ENCODE measurements around the gene MACROH2A1.

DNA sequence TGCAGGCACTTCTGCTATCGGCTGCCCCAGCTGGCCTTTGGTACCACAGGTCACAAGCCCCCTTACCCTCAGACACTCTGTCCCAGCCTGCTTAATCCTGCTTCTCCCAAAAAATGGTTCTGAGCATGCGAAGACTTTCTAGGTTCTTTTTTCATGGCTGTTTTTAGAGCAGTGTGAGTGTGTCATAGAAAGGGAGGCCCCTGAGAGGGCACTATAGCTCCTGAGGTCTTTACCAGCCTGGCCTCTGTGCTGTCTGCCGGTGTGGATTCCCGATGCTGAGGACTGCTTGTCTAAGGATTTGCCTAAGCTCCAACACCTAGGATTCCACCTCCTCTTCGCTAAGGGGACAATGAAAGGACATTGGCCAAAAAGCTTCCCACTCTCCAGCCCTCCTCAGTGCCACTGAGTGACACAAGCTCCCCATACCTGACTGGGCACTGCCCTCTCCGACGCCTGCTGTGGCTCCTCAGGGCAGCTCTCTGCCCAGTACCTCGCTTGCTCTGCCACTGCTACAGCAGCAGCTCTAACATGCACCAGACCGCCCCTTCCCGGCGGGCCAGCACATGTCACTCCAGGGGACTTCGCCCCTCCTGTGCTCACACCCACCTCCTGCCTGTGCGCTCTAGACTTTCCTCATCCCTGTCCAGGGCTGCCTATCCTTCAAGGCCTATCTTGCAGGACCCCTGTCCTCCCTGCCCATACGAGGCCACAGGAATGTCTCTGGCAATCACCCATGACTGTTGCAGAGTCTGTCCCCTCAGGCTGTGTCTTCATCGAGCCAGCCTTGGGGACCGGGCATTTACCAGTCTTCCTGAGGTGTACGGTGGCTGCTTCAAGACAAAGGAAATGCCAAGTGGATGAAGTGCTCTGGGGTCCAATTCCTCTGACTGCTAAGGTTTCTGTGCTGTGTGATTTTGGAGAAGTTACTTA is 21.0 kb downstream of the MACROH2A1 start:
- TF ChIP-seq, protein P1, sequence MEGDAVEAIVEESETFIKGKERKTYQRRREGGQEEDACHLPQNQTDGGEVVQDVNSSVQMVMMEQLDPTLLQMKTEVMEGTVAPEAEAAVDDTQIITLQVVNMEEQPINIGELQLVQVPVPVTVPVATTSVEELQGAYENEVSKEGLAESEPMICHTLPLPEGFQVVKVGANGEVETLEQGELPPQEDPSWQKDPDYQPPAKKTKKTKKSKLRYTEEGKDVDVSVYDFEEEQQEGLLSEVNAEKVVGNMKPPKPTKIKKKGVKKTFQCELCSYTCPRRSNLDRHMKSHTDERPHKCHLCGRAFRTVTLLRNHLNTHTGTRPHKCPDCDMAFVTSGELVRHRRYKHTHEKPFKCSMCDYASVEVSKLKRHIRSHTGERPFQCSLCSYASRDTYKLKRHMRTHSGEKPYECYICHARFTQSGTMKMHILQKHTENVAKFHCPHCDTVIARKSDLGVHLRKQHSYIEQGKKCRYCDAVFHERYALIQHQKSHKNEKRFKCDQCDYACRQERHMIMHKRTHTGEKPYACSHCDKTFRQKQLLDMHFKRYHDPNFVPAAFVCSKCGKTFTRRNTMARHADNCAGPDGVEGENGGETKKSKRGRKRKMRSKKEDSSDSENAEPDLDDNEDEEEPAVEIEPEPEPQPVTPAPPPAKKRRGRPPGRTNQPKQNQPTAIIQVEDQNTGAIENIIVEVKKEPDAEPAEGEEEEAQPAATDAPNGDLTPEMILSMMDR (IDR thresholded peaks at IDR 0.05; ENCODE audit: insufficient read depth, low read length), result no peak
- TF ChIP-seq SPI1 (IDR thresholded peaks at IDR 0.05; ENCODE audit: borderline replicate concordance, low read depth), result no peak
